Breast epithelium (tissue), 3 donors: ENCODE data around the gene CRYGA.

Experiments
- CTCF ChIP-seq, 3 donors: fragments of 450-650 bp; IDR thresholded peaks; one replicate each; pipeline ENCODE4 v1.5.1; 2016 to 2017; ENCODE audit warnings: antibody characterized with exemption in 3 of 3, mild to moderate bottlenecking in 3 of 3, moderate library complexity in 3 of 3
- POLR2A ChIP-seq: fragments of 450-650 bp; IDR thresholded peaks from one replicate; pipeline ENCODE4 v1.6.1; 2016; ENCODE audit warnings: antibody characterized with exemption, mild to moderate bottlenecking, moderate library complexity
- POLR2AphosphoS5 ChIP-seq, 3 donors: sonication (generic); formaldehyde crosslinking; IDR thresholded peaks; one replicate each; pipeline ENCODE4 v1.6.1; 2017; ENCODE audit warnings: antibody characterized with exemption in 3 of 3

GRCh38 chr2:208147008-208147407, 16.4 kb downstream of the CRYGA start:
- TF ChIP-seq CTCF (IDR thresholded peaks at IDR 0.05) (no peak), POLR2AphosphoS5 (IDR thresholded peaks at IDR 0.05) (no peak), POLR2A (no peak)
